CD4-positive, alpha-beta T cell treated with Interleukin-15 for 1 hour (primary cell): ENCODE measurements around the gene QRICH1.

Experiments used
- DNase-seq: peaks from one replicate; pipeline ENCODE4 v3.0.0-alpha.2; 2020

Gene QRICH1

DNA sequence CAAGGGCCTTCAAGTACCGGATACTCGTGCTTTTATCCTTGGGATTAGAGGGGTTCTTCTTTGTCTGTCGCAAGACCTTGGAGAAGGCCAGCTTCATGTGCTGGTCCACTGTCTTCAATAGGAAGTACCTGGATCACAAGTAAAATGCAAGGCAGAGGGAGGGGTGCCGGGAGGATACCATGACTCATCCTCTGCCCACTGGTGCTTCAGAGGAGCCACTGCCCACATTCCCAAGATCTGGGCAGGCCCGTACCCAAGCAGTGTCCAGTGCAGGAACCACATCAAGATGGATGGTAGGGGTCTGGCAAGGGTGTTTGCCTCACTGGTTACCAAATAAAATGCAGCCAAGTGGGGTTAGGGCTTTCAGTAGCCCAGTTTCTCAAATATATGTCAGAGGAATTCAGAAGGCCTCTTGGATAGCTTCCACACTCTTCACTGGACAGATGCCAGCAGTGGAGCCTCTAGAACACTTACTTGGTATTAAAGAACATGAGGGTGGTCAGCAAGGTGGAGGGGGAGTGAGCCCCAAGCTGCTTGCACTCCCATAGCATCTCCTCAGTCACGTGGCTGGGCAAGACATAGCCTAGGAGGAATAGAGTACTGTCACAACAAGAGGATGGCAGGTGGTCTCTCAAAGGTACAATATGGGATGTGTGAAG lies 61.1 kb downstream of the QRICH1 start:
- DNase-seq = no peak

DNA sequence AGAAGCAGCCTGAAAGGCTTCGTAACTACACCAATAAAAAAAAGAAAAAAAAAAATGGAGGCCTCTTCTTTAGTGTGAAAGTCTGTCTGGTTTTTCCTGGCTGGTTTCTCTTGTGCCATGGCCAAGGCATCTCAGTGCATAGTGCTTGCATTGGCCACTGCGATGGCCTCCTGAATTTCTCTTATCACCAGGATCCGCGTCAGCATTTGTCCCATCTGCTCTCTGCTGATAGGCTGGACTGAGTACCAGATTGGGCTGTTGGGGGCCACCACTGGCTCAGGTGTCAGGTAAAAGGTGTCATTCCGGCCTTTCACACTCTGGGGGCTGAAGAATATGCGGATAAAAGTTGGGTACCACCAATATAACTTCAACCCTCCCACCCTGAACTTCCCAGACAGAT lies 63.5 kb downstream of the QRICH1 start:
- no peak for DNase-seq

DNA sequence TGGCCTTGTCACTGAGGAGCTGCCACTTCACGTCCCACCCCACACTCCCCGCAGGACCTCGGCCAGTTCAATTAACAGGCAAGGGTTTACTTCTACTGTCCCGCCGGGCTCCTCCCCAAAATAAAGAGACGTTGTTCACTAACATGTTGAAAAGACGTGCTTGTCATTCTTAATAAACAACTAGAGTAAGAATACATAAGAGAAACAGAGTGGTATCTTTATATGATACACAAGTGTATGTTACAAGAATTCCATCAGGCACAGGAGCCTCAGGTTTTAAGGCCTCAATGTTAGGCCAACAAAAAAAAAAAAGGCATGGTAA lies 64.3 kb downstream of the QRICH1 start:
- no peak for DNase-seq

DNA sequence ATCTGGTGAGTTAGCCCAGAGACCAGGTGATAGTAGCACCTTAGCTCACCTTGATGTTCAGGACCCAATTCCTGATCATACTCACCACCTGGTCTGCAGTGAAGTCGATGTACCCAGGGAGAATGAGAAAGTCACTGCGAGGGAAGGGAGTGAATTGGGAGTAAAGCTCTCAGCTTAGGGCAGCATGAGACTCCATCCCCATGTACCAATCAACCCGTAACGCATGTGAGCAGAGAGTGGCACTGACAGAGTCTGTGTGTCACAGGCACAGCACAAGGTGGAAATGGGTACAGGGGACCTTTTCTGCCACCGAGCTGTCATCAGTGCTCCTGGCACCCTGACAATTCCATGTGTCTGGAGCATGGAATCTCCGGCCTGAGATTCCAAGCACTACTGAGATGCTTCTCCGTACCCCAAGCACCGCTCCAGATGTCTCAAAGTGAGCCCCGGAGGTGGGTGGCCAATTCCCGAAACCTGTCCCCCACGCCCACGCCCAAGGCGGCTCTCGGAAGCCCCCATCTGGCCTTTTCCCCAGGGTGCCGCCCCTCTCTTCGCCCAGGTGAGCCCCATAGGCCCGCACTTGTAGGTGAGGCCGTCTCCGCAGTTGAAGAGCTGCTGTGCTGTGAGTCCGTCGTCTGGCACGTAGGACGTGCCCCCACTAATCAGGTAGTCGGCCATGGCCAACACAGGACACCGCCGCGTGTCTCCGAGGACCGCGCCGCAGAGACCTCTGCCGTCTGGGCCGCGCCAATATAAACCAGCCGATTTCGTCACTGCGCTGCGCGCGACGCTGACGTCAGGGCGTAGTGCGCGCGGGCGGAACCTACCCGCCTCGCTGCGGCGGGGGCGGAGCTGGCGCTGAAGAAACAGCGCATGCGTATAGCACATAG lies 65.0 kb downstream of the QRICH1 start, which contains the start of gene IMPDH2:
Gene IMPDH2 (minus strand): TSS at position 726 of the 890 bp plus-strand sequence. CDS start 48 bp downstream, at position 678.
- DNase-seq = peak; percentile 95

DNA sequence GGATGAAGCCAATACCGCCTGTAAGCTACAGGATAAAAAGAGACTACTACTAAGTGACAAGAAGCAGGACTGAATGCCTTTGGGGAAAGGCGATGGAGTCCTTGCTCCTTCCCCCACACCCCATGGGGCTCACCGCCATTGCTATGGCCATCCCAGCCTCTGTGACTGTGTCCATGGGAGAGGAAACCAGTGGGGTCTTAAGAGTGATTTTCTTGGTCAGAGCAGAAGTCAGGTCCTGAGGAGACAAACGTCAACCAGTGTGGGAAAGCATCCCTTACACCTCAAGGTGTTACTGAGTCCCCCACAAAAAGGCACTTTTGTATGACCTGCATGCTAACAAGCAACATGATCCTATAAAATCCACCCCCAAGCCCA lies 65.6 kb downstream of the QRICH1 start:
- DNase-seq = no peak

DNA sequence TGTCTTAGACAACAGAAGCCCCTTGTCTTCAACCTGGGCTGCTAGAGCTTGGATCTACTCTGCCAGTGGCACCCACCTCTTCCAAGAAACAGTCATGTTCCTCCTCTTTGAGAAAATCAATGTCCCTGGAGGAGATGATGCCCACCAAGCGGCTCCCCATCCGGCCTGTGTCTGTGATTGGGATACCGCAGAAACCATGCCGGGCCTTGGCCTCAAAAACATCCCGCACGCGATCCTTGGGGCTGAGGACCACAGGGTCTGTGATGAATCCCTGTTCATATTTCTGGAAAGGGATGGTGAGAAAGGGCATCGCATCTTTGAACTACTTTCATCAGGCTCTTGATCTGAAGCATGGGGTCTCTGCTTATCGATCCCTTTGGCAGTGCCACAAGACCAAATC lies 66.2 kb downstream of the QRICH1 start:
- DNase-seq = no peak

DNA sequence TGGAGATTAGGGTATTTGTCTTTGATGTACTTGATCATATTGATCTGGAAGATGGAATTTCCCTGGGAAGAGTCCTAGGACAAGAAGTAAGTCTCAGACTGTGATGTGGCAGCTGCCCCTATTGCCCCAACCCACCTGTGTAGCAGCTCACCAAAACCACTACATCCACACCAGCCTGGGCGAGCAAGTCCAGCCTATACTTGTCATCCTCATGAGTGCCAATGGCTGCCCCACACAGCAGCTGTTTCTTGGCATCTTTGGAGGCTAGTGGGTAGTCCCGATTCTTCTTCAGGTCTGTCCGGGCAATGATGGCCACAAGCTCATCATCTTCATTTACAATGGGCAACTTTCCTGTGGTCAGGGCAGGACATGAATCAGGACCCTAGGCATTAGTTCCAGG lies 67.3 kb downstream of the QRICH1 start:
- no peak for DNase-seq

DNA sequence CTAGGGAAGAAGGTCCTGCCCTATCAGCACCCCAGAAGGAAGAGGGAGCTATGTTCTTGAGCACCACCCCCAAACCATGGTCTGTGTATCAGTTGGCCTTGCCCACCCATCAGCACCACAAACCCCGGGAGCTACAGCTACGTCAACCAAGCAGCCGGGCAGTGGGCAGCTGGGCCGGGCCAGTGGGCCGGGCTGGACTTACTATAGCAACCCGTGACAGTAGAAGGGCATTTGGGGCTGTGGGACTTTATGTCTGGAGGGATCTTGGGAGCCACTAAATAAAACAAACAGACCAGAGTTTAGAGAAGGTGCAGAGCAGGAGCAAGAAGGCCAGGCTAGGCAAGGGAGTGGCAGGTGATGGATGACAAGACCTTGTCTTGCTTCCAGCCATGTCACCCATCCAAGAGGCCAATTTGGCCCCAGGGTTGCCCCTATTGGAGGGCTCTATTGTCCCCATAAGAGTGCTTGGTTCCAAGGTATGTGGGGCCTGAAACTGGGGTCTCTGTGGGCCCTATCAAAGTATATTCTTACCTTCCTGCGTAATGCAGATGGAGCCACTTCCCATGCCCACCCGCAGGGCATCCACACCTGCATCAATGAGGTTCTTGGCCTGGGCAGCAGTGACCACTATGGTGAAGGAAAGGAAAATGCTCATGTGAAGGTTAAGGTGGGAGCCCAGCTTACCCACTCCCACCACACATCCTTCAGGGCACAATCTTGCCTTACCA lies 67.9 kb downstream of the QRICH1 start:
- no peak for DNase-seq

DNA sequence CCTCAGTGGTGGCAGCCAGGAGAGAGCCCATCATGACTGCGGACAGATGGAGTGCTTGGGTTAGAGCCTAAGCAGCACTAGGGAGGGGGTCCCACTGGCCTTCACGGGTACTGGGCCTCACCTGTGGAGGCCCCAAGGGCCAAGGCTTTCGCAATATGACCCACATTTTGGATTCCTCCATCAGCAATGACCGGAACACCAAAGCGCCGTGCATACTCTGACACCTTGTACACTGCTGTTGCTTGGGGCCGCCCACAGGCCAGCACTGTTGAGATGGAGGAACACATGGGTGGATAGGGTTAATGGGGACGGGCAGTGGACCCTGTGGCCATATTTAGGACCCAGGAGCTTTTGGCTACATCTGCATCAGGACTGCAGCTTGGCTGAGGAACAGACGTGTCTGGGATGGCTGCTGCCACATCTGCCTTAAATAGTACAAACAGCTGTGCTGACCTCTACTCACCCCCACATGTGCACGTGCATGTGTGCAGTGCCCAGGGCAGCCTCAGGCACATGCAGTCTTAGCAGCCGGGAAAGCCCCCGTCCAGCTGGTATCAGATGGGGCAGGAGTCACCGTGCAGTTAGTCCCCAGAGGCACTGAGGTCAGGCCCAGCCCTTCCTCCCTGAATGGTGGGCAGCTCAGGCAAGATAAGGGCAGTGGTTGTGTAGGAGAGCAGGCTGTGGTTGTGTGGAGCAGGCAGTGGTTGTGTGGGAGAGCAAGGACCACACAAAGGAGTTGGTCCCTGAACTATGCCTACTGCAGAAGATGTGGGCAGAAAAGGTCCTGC lies 68.7 kb downstream of the QRICH1 start:
- peak; percentile 37 for DNase-seq

DNA sequence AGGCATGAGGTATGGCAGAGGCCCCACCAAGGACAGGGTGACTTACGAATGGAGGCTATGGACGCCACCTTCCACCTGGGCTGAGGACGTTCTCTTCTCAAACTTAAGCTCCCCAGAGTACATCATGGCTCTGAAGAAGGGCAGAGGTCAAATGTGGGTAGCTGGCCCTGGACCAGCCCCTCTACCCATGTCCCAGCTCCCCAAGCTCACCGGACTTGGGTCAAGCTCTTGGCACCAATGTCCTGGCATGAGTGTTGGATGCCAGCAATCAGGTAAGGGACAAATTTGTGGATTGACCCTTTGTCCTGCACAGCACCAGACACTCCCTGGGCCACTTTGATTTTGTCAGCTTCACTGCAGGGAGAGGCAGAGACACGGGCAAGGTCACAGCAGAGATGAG lies 69.4 kb downstream of the QRICH1 start:
- no peak for DNase-seq

DNA sequence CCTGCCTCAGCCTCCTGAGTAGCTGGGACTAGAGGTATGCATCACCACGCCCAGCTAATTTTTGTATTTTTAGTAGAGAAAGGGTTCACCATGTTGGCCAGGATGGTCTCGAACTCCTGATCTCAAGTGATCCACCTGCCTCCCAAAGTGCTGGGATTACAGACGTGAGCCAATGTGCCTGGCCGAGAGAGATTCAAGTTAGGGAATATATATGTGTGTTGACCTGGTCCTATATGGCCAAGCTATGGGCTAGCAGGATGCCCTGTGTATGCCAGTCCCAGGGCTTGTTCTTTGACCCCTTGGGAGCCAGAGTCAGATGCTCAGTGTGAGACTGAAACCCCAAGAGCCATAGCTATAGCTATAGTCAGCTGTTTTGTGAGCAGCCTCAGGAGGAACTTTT lies 70.1 kb downstream of the QRICH1 start:
- DNase-seq = no peak

DNA sequence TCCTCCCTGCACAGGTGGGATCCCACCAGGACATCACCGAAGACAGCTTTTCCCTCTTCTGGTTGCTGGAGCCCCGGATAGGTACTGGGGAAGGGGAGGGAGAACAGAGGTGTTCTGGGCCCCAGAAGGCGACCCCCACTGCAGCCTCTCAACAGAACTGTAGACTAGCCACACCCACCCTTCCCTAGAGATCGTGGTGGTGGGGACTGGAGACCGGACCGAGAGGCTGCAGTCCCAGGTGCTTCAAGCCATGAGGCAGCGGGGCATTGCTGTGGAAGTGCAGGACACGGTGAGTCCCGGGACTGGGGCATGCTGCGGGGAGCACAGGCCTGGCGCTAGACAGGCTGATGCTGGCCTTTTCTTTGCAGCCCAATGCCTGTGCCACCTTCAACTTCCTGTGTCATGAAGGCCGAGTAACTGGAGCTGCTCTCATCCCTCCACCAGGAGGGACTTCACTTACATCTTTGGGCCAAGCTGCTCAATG lies 71.1 kb downstream of the QRICH1 start:
- no peak for DNase-seq

DNA sequence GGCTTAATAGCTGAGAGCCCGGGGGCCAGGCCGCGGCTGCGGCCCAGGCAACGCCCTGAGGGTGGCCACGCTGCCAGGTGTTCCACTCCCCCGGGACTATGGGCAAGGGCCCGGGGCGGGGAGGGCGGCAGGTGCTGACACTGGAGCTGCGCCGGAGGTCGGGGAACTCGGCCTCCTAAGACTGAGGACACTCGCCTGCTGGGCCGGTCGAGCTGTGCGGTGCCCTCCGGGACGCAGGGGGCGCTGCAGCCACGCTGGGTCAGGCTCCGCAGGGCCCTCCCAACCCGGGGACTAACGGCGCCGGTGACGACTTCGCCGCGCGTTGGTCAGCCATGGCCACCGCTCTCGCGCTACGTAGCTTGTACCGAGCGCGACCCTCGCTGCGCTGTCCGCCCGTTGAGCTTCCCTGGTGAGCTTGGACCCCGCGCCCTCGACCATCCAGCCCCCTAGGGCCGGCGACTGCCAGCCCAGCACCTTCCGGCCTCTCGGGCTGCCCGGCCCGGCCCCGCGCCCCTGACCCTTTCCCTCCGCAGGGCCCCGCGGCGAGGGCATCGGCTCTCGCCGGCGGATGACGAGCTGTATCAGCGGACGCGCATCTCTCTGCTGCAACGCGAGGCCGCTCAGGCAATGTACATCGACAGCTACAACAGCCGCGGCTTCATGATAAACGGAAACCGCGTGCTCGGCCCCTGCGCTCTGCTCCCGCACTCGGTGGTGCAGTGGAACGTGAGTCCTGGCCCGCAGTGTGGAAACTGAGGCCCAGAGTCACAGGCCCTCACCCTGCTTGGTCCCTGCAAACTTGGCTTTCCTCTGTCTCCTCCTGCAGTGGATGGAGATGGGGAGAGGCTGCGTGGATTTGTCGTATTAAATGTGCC lies 71.8 kb downstream of the QRICH1 start, which contains the start of gene NDUFAF3:
Gene NDUFAF3 (plus strand): TSS at position 309 of the 875 bp plus-strand sequence. CDS start 24 bp downstream, at position 333.
- DNase-seq = peak; percentile 93

DNA sequence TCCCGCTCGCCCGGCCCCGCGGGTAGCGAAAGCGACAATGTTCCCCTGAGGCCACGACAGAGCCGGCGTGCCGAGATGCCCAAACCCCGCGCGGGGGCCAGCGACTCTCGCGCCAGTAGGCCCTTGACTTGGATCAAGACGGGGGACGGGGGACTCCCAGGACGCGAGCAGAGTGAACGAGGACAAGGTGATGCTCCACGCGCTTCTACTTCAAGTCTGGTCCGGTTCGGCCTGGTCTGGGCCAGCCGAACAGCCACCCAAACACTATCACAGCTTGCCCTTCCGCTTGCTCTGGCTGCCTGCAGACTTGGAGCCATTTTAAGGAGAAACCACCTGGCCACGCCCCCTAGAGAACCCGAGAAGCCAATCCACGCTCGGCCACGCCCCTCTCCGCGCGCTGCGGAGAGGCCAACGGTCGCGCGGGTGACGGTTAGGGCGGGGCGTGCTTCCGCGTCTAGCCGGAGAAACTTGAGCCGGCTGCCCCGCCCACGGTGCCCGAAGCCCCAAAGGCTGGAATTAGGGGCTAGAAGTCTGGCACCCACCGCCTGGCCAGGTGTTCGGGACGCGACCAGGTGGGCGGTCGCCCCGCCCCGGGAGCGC lies 72.6 kb downstream of the QRICH1 start:
- peak; percentile 98 for DNase-seq

DNA sequence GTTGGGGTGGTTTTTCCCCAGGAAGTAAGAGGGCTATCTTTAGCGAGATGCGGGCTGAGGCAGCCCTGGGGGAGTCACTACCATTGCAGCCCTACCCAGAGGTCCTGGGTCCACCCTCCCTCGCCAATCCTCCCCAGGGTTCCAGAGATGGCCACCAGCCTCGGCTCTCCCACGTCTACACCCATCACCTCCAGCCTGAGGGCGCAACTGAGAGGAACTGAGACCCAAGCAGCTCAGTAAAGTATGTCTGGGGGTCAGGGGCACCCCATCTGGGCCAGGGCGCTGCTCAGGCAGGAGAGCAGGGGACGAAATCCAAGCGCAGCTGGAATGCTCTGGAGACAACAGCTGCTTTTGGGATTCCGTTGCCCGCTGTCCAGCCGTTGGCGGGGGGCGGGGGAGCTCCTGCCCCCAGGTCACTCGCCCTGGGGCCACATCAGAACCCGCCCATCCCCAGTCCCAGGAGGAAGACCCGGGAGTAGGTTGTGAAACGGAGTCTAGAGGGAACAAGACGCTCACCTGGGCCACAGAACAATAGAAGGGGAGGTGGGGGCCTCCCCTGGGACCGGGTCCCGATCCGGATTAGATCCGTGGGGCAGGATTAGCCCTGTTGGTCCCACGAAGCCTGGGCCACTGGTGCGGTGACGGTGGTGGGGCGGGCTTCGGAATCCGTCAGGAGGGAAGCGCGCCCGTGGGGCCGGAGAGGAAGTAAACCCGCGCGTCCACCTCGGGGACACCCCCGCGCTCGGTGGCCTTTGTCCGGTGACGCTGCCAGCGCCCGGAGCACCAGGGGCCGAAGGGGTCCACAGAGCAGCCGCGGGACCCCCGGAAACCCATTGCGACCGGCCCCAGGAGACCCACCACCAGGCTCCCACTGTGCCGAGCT lies 73.3 kb downstream of the QRICH1 start:
- DNase-seq = peak; percentile 51

DNA sequence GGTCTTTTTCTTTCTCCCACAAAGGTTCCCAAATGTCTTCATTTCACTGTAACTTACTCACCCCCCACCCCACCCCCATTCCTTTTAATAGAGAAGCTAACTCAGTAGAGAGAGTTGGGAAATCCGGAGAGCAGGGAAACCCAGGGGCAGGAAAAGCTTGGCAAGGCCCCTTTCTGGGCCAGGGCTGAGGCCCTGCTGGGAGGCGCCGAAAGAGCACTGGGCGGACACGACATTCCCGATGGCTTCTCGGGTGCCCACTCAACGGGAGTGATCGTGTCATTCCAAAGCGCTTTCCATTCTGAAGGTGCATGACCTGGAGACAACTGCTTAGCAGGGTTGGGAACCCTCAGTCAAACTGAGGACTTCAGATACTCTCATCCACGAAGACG lies 73.9 kb downstream of the QRICH1 start:
- no peak for DNase-seq

DNA sequence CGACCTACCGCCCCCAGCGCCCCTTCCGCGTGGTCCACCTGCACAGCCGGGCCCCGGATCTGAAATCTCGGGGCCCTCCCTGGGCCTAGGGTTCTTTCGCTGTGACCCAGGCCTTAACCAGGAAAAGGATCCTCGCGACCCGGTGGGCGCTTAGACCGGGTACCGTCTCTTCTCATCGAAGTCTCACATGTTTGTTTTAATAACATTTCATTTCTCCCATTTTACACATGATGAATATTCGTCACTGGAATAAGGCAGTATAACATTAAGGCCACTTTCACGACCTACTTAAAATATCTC lies 75.2 kb downstream of the QRICH1 start:
- DNase-seq = no peak

DNA sequence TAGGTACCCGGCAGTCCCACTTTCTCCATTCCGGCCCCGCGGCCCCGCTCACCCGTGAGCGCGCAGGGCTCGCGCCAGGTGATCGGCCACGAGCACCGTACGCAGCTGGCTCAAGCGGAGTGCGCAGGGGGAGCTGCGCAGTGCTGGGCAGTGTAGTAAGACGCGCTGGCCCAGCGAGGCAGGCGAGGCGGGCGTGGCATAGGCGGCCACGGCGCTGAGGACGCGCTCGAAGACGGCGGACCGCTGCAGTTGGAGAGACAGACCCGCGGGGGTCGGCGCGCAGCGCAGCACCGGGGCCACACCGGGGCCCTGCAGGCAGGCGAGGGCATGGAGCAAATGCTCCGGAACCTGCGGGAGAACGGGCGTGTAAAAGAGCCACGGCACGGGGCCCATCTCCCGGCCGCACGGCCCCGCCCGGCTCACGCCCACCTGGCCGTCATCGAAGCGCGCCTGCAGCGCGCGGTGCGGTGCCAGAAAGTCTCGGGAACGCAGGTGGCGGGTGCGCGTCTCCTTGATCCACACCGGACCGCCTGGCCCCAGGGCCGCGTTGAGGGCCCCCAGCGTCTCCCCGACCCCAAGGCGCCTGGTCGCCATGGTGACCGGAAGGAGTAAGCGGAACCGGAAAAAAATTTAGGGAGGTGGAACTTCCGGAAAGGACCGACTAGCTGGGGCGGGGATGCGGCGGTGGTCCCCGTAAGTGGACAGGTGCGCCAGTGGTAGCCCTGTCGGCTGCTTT lies 75.7 kb downstream of the QRICH1 start, which contains the start of gene DALRD3:
Gene DALRD3 (minus strand): TSS at position 610 of the 736 bp plus-strand sequence. CDS start 16 bp downstream, at position 594.
- peak; percentile 57 for DNase-seq

DNA sequence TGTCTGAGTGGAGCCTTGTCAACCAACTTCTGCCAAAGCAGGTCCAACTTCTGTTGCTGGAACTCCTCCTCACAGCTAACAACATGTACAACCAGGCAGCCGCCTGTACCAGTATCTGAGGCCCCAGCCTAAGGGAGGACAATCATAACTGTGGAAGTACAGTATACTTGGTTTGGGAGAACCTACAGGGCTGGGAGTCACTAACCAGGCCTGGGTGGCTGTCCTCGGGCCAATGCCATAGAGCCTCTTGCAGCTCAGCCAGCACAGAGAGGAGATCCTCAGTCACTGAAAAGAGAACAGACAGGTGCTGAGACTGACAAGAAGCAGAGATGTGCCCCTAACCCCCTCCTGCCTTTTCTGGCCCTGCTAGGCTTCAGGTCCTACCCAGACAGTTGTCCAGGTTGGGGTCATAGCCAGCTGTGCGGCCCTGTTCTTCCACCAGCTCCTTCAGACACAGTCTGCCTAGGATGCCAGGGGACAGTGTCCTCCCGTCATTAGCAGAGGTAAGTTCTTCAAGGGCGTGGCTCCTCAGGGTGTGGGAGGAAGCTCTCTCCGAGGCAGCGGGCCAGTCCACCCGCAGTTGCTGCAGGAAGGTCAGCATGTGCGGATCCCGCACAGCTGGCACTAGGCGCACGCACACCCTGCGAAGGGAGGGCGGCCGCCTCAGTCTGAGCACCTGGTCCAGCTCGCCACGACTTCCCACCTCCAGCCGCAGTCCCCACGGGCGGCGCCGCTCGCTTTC lies 76.5 kb downstream of the QRICH1 start:
- no peak for DNase-seq
